Large intestine (tissue), 3 donors: Measurements from ENCODE around the gene GRM7. TPM values are rescaled to one million over a fixed set of nuclear protein-coding genes. Genes with fewer than 3 reads are reported as not detected.

Source experiments
- DNase-seq, 2 donors: peaks; one replicate each; pipeline versions ENCODE4 v3.0.0 to v3.0.0-alpha.2; 2013
- H3K27ac ChIP-seq: one replicate; pipeline ENCODE4 v1.5.1; 2013; ENCODE audit warnings: low read length
- H3K27me3 ChIP-seq: 2 replicates; pipeline ENCODE4 v1.6.1; 2013; ENCODE audit warnings: low read length; ENCODE audit not compliant: control insufficient read depth, insufficient read depth
- H3K36me3 ChIP-seq: 2 replicates; pipeline ENCODE4 v1.6.1; 2013; ENCODE audit warnings: low read length; ENCODE audit not compliant: control insufficient read depth, insufficient read depth
- H3K4me1 ChIP-seq: one replicate; pipeline ENCODE4 v1.6.1; 2013; ENCODE audit warnings: low read length; ENCODE audit not compliant: control insufficient read depth, insufficient read depth
- H3K4me3 ChIP-seq: one replicate; pipeline ENCODE4 v1.5.1; 2013; ENCODE audit warnings: low read length
- H3K9me3 ChIP-seq: one replicate; pipeline ENCODE4 v1.6.1; 2013; ENCODE audit warnings: mild to moderate bottlenecking, low read depth, low read length, moderate library complexity; ENCODE audit not compliant: control insufficient read depth
- WGBS: methylation state at CpG from one replicate; pipeline ENCODE4 v1.1.5; 2013; ENCODE audit warnings: low lambda C conversion rate; ENCODE audit not compliant: insufficient coverage; 5-methylcytosine and 5-hydroxymethylcytosine counted together
- polyA plus RNA-seq: library from polyadenylated mRNA; unstranded; fragments of 120-200 nt; gene quantifications from one replicate; pipeline ENCODE4 v1.2.1, GENCODE V29; 2013

The GRM7 gene
- polyA plus RNA-seq, 1 donor = 0.36 TPM

DNA sequence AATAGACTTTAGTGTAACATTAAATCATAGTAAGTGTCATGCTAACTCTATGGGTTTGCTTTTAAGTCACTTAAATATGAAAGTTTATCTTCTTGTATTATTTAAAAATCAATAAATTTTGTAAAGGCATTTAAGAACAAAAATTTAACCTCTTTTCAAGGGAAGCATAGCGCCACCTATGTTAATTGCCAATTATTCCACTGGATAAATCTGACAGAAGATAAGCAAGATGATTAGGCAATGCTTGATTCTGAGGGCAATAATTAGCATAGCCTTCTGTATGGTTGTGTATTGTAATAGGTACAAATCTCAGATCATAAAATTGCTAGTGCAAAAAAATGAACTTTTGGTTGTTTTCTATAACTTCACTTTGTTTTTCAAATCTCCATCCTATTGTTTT, 560.1 kb downstream of the GRM7 start:
- H3K4me3 ChIP-seq = no peak overlapping the region
- H3K27ac ChIP-seq = no peak overlapping the region
- H3K36me3 ChIP-seq = no peaks in the 10 kb centered on the region
- no peak for DNase-seq
- no peaks in the 10 kb centered on the region for H3K9me3 ChIP-seq
- no peaks in the 10 kb centered on the region for H3K4me1 ChIP-seq
- H3K27me3 ChIP-seq = no peaks in the 10 kb centered on the region
- 67% methylated on average over 1 of the region's 1 CpG for WGBS

- Histone ChIP-seq H3K36me3 (no peaks in the 10 kb centered on the region), H3K4me3 (no peak overlapping the region), H3K27me3 (no peaks in the 10 kb centered on the region), H3K9me3 (no peaks in the 10 kb centered on the region), H3K4me1 (no peaks in the 10 kb centered on the region), H3K27ac (no peak overlapping the region)
- WGBS = no CpG with 5 or more reads among the region's 2 CpGs
- DNase-seq = no peak
These were observed 562.1 kb downstream of the GRM7 start for GRCh38 chr3:7423036-7423435.

GRCh38 chr3:7423995-7424394, 563.1 kb downstream of the GRM7 start:
- WGBS = 53% methylated on average over 3 of the region's 4 CpGs
- DNase-seq = no peak

DNA sequence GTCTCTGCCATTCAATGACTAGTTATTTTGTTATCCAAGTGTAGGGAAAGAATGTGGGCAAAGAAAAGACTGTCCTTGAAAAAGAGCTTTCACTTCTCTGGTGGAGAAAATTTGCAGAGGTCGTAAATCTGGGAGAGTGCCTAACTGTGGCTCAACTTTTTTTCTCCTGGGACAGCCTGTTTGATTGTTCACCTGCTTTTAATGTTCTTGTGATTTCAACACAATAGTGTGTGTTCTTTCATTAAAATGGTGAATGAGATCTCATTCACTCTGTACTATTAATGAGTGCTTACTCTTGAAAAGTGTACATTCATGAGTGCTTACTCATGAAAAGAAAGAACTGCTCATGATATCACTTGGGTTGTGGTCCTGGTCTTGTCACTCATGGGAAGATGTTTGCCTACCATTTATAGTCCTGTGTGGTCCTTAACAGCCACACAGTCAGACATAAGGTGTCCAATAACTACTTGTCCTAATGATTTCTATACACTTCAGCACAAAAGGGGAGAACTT, 567.3 kb downstream of the GRM7 start:
- no peak overlapping the region for H3K4me3 ChIP-seq
- no peak overlapping the region for H3K27ac ChIP-seq
- DNase-seq = no peak
- H3K4me1 ChIP-seq = no peaks in the 10 kb centered on the region
- no peaks in the 10 kb centered on the region for H3K27me3 ChIP-seq
- no peaks in the 10 kb centered on the region for H3K36me3 ChIP-seq
- WGBS = no CpG with 5 or more reads among the region's 1 CpG
- H3K9me3 ChIP-seq = peaks cover 3% of the 10 kb centered on the region

More at GRCh38 chr3:7423995-7424394, 563.1 kb downstream of the GRM7 start:
- Histone ChIP-seq H3K4me3 (no peak overlapping the region), H3K27ac (no peak overlapping the region), H3K27me3 (no peaks in the 10 kb centered on the region), H3K36me3 (no peaks in the 10 kb centered on the region), H3K4me1 (no peaks in the 10 kb centered on the region), H3K9me3 (no peaks in the 10 kb centered on the region)

DNA sequence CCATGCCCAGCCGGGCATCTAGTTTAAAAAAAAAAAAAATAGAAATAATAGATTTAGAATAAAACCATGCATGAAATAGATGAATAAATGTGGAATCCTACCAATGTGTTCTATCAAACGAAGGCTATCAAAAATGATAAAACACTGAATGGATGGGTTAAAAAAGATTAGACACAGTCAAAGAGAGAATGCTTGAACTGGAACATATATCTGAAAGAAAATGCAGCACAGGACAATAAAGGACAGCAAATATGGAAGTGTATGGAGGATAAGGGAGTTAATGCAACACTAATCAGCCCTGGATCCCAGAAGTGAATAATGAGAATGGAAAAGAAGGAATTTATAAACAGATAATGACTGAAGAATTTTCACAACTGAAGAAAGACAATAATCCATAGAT, 571.7 kb downstream of the GRM7 start:
- Histone ChIP-seq H3K4me1 (no peaks in the 10 kb centered on the region), H3K4me3 (no peak overlapping the region)
- 92% methylated on average over 2 of the region's 2 CpGs for WGBS

DNA sequence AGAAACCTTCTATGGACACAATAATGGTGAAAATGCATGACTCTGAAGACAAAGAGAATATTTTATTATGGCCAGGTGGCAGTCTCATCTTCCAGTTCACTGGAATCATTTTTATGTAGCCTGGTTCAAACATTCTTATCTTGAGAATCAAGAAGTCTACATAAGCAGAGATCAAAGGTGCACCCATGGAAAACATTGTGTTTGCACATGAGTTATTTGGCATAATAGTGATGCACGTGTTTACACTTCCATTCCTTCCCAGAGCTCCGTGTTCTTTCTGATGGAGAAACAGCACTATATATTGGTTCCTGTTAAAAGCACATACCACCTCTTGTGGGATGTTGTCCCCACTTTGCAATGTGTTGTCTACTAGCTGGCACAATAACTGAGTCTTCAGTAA, 572.2 kb downstream of the GRM7 start:
- no peak overlapping the region for H3K4me3 ChIP-seq
- peaks cover 3% of the 10 kb centered on the region for H3K9me3 ChIP-seq
- DNase-seq = no peak
- no peaks in the 10 kb centered on the region for H3K36me3 ChIP-seq
- H3K4me1 ChIP-seq = no peaks in the 10 kb centered on the region
- WGBS = no CpG with 5 or more reads among the region's 2 CpGs
- no peak overlapping the region for H3K27ac ChIP-seq
- H3K27me3 ChIP-seq = no peaks in the 10 kb centered on the region

More for the DNA sequence above, 571.7 kb downstream of the GRM7 start:
- Histone ChIP-seq H3K27me3 (no peaks in the 10 kb centered on the region), H3K27ac (no peak overlapping the region), H3K36me3 (no peaks in the 10 kb centered on the region), H3K9me3 (peaks cover 3% of the 10 kb centered on the region)
- DNase-seq = no peak

GRCh38 chr3:7436542-7436941, 575.6 kb downstream of the GRM7 start:
- H3K4me3 ChIP-seq = no peak overlapping the region
- peaks cover 3% of the 10 kb centered on the region for H3K9me3 ChIP-seq
- H3K27me3 ChIP-seq = no peaks in the 10 kb centered on the region
- H3K27ac ChIP-seq = no peak overlapping the region
- H3K4me1 ChIP-seq = no peaks in the 10 kb centered on the region
- no CpG with 5 or more reads among the region's 1 CpG for WGBS
- no peak for DNase-seq
- no peaks in the 10 kb centered on the region for H3K36me3 ChIP-seq

DNA sequence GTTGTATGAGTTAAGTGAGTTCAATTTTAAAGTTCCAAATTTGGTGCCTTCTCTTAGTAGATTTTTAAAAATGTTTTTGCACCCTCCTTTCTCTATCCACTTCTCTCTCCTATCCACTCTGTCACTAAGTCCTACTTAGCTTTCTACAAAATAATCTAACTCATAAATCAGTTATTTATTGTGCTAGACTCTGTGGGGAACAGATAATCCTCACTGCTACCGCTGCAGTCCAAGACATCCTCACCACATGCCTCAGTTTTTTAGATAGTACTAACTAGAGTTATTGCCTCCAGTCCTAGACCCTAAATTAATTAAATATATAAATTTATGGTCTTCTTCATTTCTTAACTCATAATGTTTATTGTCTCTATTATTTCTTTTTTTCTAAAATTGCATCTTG, 576.3 kb downstream of the GRM7 start:
- WGBS = 60% methylated on average over 1 of the region's 1 CpG

DNA sequence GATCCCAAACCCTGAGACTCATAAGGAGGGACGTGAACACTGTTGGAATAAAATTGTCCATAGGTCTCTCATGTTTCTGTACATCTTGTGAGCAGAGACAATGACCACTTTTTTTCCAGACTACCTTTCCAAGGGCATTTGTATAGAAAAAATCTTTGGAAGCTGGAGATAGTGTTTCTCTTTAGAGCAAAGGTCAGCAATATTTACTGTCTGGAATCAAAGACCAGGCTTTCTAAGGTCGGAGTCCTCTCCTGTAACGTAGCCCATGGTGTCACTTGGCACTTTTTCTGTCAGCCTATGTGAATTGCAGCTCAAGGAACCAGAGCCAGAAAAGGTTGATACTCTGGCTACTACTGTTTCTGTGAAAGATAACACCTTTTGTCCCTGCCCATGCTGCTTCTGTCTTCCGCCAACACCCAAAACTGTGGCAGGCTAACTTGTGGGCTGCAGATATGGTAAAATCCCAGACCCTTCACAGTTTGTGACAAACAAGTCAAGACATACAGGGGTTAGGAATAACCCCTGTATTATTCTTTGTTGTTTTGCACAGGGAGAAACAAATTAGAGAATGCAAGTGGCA, 578.3 kb downstream of the GRM7 start:
- no peaks in the 10 kb centered on the region for H3K4me1 ChIP-seq
- H3K9me3 ChIP-seq = no peaks in the 10 kb centered on the region
- no peak overlapping the region for H3K4me3 ChIP-seq
- DNase-seq = no peak
- H3K27me3 ChIP-seq = no peaks in the 10 kb centered on the region
- H3K27ac ChIP-seq = no peak overlapping the region
- no peaks in the 10 kb centered on the region for H3K36me3 ChIP-seq
- no CpG with 5 or more reads among the region's 4 CpGs for WGBS

More for the DNA sequence above, 576.3 kb downstream of the GRM7 start:
- no peak overlapping the region for H3K27ac ChIP-seq
- DNase-seq = no peak
- no peak overlapping the region for H3K4me3 ChIP-seq
- H3K36me3 ChIP-seq = no peaks in the 10 kb centered on the region
- H3K27me3 ChIP-seq = no peaks in the 10 kb centered on the region
- H3K9me3 ChIP-seq = peaks cover 3% of the 10 kb centered on the region
- no peaks in the 10 kb centered on the region for H3K4me1 ChIP-seq

DNA sequence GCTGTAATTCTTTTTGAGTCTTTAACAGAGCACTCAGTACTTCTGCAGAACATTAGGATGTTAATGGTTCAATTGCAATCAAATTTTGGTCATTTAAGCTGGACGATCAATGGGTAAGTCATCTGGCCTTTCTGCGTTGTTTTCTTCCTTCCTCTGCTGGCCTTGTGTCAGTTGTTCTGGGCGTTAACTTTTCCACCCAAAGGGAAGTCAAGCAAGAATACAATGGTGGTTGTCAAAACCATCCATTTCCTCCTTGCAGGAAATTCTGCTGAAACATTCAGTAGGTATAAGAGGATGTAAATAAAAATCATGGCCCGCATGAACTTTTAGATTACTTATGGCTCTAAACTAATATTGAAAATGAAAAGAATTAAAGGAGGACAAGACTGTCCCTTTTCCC, 584.0 kb downstream of the GRM7 start:
- WGBS = 90% methylated on average over 2 of the region's 4 CpGs
- H3K27me3 ChIP-seq = no peaks in the 10 kb centered on the region

GRCh38 chr3:7445331-7445730, 584.4 kb downstream of the GRM7 start:
- H3K27ac ChIP-seq = no peak overlapping the region
- no peaks in the 10 kb centered on the region for H3K27me3 ChIP-seq
- H3K36me3 ChIP-seq = no peaks in the 10 kb centered on the region
- H3K9me3 ChIP-seq = no peaks in the 10 kb centered on the region
- no peak overlapping the region for H3K4me3 ChIP-seq
- H3K4me1 ChIP-seq = no peaks in the 10 kb centered on the region
- DNase-seq = no peak
- 100% methylated on average over 1 of the region's 5 CpGs for WGBS

More for the DNA sequence above, 584.0 kb downstream of the GRM7 start:
- H3K4me1 ChIP-seq = no peaks in the 10 kb centered on the region
- H3K9me3 ChIP-seq = no peaks in the 10 kb centered on the region
- no peak overlapping the region for H3K4me3 ChIP-seq
- no peaks in the 10 kb centered on the region for H3K36me3 ChIP-seq
- no peak for DNase-seq
- no peak overlapping the region for H3K27ac ChIP-seq
